MM.1S (cell line): ENCODE data around the gene TSPYL4.

Source experiments
- EZH2 ChIP-seq: fragments of 300-600 bp; sonication (generic); optimal IDR thresholded peaks from 2 replicates; pipeline ENCODE3; 2017; ENCODE audit warnings: low read depth, mild to moderate bottlenecking, antibody characterized with exemption, low read length, mixed read lengths
- EZH2phosphoT487 ChIP-seq: fragments of 300-600 bp; sonication (generic); IDR thresholded peaks from 2 replicates; pipeline ENCODE4 v1.6.1; 2018; ENCODE audit warnings: antibody characterized with exemption, low read length
- TF ChIP-seq, protein P1 (sequence below): fragments of 300-600 bp; sonication (generic); IDR thresholded peaks from 2 replicates; pipeline ENCODE4 v1.5.1; 2016; ENCODE audit warnings: antibody characterized with exemption, low read length, mixed read lengths

DNA sequence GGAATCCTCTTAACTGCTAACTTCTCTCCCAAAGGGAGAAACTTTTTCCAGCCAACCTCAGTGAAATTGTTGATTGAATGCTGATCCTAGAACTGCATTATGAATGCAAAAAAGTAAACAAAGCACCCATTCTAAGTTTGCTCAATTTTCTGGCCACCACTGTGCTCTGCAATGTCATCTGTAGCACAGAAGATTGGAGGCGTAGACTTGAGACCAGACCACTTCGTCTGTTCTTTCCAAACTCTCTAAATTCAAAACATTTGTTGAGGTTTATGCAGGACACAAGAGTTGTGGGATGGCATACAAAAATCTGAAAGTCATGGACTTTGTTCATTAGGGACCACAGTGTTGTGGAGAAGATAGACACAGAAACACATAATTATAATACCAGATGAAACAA is 36.9 kb upstream of the TSPYL4 start:
- TF ChIP-seq, protein P1, sequence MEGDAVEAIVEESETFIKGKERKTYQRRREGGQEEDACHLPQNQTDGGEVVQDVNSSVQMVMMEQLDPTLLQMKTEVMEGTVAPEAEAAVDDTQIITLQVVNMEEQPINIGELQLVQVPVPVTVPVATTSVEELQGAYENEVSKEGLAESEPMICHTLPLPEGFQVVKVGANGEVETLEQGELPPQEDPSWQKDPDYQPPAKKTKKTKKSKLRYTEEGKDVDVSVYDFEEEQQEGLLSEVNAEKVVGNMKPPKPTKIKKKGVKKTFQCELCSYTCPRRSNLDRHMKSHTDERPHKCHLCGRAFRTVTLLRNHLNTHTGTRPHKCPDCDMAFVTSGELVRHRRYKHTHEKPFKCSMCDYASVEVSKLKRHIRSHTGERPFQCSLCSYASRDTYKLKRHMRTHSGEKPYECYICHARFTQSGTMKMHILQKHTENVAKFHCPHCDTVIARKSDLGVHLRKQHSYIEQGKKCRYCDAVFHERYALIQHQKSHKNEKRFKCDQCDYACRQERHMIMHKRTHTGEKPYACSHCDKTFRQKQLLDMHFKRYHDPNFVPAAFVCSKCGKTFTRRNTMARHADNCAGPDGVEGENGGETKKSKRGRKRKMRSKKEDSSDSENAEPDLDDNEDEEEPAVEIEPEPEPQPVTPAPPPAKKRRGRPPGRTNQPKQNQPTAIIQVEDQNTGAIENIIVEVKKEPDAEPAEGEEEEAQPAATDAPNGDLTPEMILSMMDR = no peak
- TF ChIP-seq EZH2 (no peak), EZH2phosphoT487 (no peak)
